GM21526 (cell line): Measurements from ENCODE around the gene ZHX3.

Source experiments
- ATAC-seq: cut with Tn5 transposase; IDR thresholded peaks from one replicate; pipeline ENCODE4 v1.9.1; 2021; ENCODE audit warnings: moderate library complexity; ENCODE audit not compliant: unreplicated experiment, low FRiP score

Gene ZHX3

GRCh38 chr20:41300886-41301285, 16.6 kb downstream of the ZHX3 start:
- no peak for ATAC-seq

GRCh38 chr20:41300383-41300782, 17.1 kb downstream of the ZHX3 start:
- no peak for ATAC-seq

GRCh38 chr20:41299899-41300298, 17.6 kb downstream of the ZHX3 start:
- no peak for ATAC-seq

GRCh38 chr20:41293269-41294037, 24.1 kb downstream of the ZHX3 start:
- no peak for ATAC-seq

GRCh38 chr20:41290804-41291389, 26.6 kb downstream of the ZHX3 start:
- ATAC-seq = no peak

- ATAC-seq = no peak
Observed at GRCh38 chr20:41287327-41287726, 30.2 kb downstream of the ZHX3 start.

- no peak for ATAC-seq
Observed at GRCh38 chr20:41286240-41286851, 31.2 kb downstream of the ZHX3 start.

GRCh38 chr20:41279546-41280225, 37.8 kb downstream of the ZHX3 start:
- no peak for ATAC-seq

- no peak for ATAC-seq
Observed at GRCh38 chr20:41278936-41279335, 38.6 kb downstream of the ZHX3 start.

GRCh38 chr20:41277049-41277448, 40.5 kb downstream of the ZHX3 start:
- no peak for ATAC-seq

GRCh38 chr20:41276317-41276751, 41.2 kb downstream of the ZHX3 start:
- ATAC-seq = no peak

- ATAC-seq = no peak
Observed at GRCh38 chr20:41275301-41275731, 42.2 kb downstream of the ZHX3 start.

- ATAC-seq = no peak
Observed at GRCh38 chr20:41274152-41274551, 43.4 kb downstream of the ZHX3 start.

GRCh38 chr20:41273445-41273844, 44.1 kb downstream of the ZHX3 start:
- no peak for ATAC-seq

GRCh38 chr20:41272339-41272738, 45.2 kb downstream of the ZHX3 start:
- no peak for ATAC-seq

GRCh38 chr20:41268917-41269652, 48.4 kb downstream of the ZHX3 start:
- no peak for ATAC-seq

- ATAC-seq = no peak
Observed at GRCh38 chr20:41268402-41268801, 49.1 kb downstream of the ZHX3 start.

- ATAC-seq = no peak
Observed at GRCh38 chr20:41265938-41266337, 51.6 kb downstream of the ZHX3 start.

GRCh38 chr20:41264819-41265218, 52.7 kb downstream of the ZHX3 start:
- no peak for ATAC-seq
